HG03095 (cell line): ENCODE data around the gene GPR84.
A peak's percentile ranks its signal among the peaks of the same experiment; 100 is the strongest.

Source experiments
- ATAC-seq: cut with Tn5 transposase; IDR thresholded peaks from one replicate; pipeline ENCODE4 v1.9.1; 2021; ENCODE audit warnings: moderate library complexity; ENCODE audit not compliant: unreplicated experiment

Gene GPR84

DNA sequence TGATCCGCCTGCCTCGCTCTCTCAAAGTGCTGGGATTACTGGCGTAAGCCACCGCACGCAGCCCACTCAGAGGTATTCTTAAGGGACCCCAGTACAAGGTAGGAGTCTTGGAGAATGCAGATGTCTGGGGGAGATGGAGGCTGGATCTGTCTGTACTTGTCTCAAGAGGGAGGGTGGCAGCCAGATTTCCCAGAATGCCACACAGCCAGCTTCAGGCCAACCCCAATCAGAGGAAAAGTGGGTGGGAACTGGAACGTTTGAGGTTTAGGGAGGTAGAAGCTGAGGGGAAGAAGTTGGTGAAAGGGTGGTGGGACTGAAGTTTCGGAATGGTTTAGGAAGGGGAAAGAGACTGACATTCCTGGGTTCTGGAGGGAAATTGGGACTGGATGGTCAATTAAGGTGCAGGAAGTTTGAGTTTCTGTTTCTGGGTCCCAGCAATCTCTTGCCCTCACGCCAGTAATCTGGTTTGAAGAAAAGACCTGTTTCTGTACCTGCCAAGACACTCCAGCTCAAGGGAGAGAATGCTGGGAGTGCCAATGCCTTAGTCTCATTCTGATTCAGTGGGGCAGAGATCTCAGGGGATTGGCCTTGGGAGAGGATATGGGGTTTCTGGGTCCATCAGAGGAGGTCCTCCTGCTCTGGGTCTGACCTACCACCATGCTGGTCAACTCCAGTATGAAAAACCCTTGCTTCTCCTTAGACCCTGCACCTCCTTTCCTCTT, 28.4 kb upstream of the GPR84 start:
- ATAC-seq: no peak

DNA sequence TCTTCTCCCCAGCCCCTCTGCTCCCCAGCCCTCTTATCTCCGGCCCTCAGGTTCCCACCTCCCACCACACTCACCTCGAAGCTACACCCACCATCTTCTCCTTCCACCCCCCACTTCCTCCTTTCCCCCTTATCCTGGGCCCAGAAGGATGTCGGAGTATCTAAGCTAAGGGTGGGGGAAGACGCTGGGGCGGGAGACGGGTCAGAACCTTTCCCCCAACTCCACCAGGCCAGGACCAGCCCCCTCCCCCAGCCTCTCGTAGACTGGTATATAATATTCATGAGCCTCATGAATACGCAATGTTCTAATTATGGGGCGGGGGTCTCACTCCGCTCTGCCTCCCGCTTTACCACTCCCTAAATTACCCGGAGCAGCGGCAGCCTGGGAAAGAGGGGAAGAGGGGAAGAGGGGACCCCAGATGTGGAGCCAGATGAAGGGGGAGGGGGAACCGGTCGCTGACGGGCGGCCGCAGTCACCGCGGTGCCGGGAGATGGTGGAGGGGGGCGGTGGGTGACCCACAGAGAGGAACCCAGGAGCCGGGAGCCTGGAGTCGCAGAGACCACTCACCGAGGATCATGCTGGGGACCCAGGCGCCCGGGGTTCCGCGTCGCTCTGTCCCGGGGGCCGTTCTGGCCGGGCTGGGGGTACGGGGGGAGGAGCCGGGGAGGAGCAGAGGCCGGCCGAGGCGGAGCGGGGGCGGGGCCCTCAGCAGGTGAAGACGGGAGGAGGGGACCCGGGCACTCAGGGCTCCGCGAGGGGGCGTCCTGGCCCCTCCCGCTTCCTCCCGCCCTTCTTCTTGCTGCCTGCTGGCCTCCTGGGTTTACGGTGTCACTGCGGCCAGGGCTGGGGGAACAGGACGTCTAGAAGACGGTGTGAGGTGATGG, 26.6 kb upstream of the GPR84 start:
- ATAC-seq: peak; percentile 53

DNA sequence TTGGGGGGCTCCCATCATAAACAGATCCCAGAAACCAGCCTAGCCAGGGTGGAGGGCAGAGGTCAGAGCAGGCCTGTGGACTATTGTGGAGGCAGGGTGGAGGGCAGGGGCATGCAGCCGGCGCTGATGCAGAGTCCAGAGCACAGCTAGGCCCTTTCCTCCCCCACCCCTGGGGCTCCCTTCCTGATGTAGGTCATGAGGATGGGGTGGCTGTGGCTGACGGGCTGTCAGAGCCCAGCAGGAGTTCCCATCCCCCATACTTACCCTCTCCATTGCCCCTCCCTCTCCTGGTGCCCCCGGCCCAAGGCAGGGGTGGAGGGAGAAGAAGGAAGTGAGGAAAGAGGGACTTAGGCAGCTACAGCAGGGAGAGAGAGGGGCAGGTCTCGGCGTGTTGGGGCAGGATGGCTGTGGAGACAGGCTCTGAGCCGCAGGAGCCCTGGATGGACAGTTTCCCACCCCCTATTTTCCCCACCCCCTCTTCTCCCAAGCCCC, 25.9 kb upstream of the GPR84 start:
- ATAC-seq: no peak

DNA sequence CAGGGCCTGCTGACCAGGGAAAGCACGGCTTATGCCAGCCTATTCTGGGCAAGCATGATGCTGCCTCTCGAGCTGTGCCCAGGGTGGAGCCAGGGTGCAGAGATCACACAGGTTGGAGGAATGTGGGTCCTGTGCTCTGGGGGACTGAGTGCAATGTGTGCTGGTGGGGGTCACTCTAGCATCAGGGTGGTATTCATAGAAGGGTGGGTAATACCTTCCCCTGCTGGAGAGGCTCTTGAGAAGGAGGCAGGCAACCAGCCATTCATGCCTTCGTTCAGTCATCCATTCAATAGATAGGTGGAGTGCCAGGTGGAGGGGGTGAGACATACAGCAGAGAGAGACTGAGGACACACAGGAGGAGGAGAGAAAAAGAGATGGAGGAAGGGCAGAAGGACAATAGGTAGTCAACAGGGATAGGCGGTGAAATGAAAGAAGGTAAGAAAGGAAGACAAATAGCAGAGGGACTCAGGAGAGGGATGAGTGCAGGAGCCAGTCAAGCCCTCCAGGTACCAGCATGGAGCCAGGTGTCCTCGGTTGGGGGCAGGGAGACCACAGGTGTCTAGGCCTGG, 25.4 kb upstream of the GPR84 start:
- no peak for ATAC-seq

DNA sequence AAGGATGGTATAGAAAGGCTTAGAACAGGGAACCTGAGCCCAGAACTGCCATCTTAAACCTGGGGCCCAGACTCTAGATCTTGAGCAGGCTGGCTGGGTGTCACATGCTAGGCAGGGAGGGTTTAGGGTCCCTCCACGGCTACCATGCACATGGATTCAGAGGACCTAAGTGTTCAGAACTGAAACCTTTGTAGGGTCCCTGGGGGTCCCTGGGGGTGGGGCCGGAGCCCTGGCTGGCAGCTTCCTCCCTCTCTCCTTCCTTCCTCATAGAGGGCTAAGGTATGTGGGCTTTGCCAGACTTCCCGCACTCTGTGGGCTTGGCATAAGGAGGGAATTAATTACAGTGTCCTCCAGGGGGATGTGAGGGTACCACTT, 24.8 kb upstream of the GPR84 start:
- ATAC-seq: no peak

DNA sequence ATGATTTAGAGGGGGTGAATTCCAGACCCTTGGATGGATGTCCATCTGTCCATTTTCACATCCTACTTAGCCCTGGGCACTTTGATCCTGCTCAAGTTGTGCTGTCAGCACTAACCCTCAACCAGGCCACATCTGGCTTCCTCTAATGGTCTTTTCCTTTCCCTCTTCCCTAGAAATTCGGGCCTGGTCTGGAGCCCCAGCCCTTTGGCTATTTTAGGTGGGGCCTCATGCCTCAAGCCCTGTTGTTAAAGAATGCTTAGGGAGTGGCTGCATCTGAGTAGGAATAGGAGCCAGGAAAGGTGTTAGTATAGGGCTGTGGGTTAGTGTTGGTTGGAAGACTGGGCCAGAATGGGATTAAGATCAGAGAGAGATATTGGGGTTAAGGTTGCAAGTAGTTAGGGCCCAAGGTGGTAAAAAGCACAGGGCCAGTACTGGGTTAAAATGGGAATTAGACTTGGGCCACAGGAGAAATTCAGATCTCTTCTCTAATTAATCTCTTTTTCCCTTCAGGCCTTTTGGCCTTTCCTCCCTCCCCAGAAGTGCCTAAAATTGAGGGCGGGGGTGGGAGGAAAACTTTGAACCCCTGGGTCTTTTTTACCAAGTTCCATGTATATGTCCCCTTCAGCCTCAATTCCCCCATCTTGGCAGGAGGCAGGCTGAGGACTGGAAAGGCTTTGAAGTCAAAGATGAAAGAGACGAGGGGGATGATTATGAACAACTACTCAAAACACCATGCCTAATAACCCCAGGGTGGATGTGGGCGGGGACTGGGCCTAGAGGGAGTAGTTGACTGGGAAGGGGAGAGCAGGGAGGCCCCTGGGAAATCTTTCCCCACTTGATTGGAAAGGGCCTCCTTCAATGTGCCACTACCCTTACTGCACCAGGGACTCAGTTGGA, 24.2 kb upstream of the GPR84 start:
- no peak for ATAC-seq

DNA sequence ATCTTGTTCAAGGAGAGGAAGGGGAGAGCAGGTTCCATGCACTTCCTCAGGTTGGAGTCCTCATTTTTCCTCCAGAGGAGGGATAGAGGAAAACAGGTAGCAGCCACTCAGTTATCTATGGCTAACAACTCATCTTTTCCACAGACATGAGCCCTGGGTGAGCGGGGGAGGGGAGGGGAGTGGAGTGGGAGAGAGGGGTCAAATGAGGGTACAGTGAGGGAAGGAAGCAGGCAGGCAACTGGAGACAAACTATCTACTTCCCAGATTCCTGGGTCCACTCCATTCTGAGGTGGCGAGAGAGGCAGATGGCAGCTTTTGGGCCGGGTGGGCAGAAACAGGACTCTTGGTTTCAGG, 22.8 kb upstream of the GPR84 start:
- no peak for ATAC-seq

DNA sequence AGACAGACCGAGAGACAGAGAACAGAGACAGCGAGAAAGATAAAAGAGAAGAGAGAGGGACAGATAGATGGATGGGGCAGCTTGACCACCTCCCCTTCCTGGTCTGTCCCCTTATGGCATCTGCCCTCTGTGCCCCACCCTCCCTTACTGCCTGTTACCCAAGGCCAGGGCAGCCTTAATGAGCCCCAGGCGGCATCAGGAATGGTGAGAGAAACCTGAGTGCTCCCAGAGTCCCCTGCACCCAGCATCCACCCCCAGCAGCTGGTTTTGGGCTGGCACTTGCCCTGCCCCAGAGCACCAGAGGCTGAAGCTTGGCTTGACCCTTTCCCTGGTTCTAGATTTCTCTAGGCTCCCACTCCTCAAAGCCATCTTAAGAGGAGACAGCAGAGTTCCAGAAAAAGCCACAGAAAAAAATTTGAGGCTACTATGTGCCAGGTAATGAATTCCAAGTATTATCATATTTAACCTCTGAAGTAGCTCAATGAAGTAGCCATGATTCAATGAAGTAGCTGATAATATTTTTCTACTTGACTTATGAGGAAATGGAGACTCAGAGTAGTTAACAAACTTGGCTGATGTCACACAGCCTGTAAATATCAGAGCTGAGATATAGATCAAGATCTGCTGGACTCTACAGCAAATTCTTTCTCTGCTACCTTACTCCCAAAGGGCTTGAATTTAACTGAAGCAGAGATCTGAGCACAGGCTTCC, 22.3 kb upstream of the GPR84 start:
- no peak for ATAC-seq

DNA sequence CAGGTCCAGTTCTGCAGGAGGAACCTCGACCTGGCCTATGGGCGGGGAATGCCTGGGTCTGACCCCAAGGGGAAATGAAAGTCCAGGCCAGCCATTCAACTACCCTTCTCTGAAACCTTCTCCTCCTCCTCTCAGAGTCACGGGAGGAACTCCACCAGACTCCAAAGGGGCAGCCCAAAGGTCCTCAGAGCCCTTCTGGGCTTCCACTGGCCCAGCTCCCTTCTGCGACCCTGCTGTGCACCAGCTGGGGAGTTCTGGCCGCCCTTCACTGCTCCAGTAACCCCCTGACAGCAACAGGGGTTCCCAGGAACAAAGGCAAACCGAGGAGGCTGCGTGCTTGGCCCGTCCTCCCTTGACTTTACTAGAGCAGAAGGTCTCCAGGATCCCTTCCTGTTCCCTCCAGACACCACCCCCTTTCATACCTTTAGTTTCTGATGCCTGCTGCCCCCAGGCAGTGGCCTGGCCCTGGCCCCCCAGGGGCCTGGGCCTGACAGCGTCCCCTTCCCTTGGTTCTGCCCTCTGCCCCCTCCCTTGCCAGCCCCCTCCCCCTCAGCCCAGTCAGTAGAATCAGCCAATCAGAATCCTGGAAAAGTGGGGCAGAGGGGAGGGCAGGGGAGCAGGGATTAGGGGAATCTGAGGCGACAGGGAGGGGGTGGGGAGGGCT, 21.1 kb upstream of the GPR84 start:
- ATAC-seq: no peak

DNA sequence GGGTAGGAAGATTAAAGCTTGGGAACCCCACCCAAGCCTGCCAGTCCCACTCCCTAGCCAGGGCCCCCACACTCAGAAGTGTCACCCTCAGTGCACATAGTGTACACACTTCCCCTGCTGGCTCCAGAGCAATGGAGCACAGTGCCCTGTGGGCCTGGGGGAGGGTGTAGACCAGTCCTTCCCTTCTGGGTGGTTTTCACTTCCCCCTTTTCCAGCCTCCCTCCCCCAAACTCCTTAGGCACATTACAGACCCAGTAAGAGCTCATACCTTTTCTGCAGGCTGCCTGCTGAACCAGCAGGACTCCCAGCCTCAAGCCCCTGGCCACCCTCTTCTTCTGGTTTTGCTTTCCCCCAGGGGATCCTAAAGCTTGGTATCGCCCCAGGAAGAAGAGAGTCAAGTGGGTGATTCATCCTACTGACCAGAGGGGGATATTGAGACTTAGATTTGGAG, 20.3 kb upstream of the GPR84 start, which contains the start of gene ZNF385A:
Gene ZNF385A, minus strand, starts transcription at position 143 of the 451 bp plus-strand sequence. CDS start 219 bp downstream, outside the sequence.
- ATAC-seq: no peak

DNA sequence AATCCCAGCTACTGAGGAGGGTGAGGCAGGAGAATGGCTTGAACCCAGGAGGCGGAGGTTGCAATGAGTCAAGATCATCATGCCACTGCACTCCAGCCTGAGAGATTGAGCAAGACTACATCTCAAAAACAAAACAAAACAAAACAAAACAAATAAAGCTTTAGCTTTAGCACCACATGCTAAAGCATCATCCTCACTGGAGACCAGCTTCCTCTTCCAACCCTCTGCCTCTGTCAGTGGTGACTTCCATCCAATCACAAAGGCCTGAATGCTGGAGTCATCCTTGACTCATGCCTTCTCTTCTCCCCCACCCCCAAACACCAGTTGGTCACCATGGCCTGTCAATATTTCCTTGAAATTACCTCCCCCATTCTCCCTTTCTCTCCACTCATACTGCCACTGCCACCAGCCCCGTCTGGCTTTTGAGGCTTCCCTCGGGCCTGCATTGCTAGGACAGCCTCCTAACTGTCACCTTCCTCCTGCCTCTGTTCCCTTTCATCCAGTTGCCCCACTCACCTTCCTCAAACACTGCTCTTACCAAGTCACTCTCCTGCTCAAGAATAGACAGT, 18.8 kb upstream of the GPR84 start:
- ATAC-seq: no peak

DNA sequence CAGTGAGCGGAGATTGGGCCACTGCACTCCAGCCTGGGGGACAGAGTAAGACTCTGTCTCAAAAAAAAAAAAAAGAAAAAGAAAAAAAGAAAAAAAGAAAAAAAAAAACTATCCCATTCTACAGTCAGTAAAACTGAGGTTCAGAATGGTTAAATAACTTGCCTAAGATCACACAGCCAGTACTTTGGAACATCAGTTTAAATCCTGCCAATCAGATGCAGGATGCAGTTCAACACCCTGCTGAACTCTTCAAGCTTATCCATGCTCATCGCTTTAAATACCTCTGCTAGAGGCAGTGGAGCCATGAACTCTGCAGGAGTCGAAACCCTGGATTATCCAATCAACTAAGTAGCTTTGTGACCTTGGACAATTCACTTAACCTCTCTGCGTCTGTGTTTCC, 16.9 kb upstream of the GPR84 start:
- no peak for ATAC-seq

DNA sequence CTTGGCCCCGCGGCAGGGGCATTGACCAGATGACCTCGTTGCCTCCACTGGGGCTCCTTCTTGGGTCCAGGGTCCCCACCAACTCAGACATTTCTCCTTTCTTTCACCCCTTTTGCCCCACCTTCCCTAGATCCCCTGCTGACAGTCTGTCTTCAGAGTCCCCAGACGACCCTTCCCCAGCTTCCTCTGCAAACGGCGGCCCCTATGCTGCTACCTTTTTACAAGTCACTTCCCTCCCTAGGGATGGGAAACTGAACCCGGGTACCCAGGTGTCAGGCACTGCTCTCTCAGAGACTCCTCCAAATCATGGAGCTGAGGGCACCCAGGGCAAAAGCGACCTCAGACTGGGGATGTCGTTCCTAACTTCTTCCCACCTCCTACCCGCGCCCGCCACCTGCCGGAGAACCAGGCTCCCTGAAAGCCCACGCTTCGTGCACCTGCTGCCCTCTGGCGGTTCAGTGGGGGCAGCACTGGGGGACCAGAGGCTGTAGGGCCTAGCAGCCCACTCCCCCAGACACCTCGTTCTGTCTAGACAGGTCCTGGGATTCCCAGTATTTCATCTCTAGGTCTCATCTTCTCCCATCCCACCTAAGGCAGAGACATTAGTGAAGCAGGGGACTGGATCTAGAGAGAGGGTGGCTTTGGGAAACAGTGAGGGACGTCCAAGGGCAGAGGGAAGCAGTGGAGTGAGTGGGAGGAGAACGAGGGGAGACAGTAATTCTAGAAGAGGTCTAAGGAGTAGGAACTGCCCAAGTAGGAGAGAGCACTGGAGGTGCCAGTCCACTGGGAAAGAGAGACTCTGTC, 15.3 kb upstream of the GPR84 start:
- ATAC-seq: no peak

DNA sequence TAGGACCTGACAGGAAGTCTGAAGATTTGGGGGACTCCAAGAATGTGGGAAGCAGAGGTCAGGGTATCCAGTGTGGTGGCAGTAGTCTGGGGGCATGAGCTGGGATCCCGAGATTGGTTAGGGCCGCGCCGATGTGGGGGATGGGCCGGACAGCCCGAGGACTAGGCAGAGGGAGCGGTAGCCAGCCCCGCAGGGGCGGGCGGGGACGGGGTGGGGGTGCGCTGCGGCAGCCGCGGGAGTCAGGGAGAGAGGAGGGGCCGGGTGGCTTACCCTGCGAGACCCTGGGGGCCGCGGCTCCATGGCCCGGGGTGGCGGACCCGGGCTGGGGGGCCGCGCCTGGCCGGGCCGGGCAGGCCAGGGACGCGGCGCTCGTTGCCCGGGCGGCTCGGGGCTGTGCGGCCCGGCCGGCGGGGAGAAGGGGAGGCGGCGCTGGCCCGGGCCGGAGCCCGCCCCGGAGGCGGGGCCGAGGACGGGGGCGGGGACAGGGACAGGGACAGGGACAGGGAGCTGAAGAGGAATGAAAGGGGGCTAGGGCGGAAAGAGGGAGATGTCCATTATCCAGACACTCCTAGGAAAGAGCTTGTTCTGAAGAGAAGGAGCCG, 14.6 kb upstream of the GPR84 start:
- no peak for ATAC-seq

DNA sequence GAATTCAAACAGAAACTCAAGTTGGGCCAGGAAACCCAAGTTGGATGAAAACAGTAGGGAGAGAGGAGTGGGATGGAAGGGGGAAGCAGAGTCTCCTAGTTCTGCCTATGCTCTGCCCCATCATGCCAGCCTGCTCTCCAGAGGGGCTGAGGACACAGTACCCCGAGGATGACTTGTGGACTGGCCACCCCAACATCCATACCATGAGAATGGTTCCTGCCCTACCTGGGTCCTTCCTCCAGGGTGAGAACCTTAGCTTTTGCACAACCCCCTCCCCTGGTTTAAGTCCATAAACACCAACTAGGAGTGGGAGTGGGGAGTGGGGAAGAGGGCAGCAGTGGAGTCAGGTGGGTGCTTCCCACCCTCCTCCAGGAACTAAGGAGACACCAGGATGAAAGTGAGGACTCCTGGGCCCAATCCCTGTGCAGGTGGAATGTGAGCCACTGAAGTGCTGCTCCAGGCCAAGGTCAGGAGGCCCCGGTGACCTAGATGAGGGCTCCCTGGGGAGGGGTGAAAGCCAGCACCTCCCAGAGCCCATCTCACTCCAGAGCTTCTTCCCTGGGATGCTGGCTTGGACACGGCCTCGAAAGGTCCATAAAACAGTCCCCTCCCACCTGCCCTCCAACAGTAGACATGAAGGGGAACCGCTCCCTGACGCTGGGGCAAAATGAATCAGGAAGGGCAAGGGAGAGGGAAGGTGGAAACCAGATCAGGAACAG, 13.7 kb upstream of the GPR84 start:
- no peak for ATAC-seq

DNA sequence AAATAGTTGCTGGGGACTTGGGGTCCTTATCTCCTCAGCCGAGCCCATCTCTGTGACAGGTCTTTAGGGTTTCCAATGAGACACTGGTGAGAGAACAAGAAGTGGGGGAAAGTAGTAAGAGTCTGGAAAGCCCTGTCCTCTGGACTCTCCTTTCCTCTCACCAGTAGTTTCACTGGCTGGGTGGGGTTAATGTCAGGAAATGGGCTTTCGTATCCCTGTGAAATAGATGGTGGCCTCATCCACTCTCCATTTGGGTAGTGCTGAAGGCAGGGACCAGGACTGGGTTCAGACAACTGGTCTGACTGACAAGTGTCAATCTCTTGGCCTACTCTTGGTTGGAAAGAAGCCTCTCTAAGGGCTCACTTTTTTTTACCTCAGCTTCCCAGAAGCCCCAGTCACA, 12.7 kb upstream of the GPR84 start:
- ATAC-seq: no peak

DNA sequence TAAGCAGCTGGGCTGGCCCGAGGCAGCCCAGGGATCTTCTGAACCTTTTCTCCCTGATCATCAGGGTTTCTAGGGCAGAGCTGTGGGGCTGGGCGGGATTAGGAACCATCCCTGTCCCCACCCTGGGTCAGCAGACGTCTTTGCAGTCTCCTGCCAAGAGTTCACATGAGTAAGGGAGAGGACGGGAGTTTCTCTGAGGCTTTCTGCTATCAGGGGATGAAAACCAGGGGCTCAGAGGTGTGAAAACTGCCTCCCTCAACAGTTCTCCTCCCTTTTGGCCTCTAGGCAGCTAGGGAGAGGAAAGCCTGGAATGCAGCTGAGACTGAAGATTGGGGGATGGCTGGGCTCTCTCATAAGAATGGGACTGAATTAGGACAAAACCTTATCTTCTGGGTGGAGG, 12.3 kb upstream of the GPR84 start:
- ATAC-seq: no peak

DNA sequence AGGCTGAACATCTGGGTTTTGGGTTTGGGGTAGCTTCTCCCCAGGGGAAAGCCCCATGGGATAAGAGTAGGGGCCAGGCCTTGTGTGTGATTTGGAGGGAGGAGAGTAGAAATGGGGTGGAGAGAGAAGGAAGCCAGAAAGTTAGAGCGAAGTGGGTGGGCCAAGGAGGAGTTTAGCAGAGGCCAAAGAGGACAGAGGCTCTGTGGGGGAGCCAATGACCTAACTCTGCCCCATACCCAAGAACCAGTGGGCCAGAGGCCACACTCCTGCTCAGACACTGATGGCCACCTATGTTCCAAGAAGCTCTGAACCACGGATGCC, 10.9 kb upstream of the GPR84 start:
- no peak for ATAC-seq
